ENCODE data around the gene PAX7.

PAX7 gene

GRCh38 chr1:18644973-18645746 is 14.5 kb downstream of the PAX7 start:
- H3K27ac ChIP-seq, result no peak overlapping the region
- peaks cover 100% of the 10 kb centered on the region for H3K27me3 ChIP-seq
- H3K9me3 ChIP-seq, result no peaks in the 10 kb centered on the region
- no peaks in the 10 kb centered on the region for H3K4me1 ChIP-seq (ENCODE audit: control insufficient read depth in 1 of 2, insufficient read depth in 1 of 2, low read depth in 1 of 2, low read length in 1 of 2)
- TF ChIP-seq CTCF (IDR thresholded peaks at IDR 0.05), result no peak
- H3K36me3 ChIP-seq, result no peaks in the 10 kb centered on the region
- no peak overlapping the region for H3K4me3 ChIP-seq (ENCODE audit: low read depth in 1 of 2, low read length in 1 of 2)

- Histone ChIP-seq H3K4me3 (ENCODE audit: low read depth in 1 of 2, low read length in 1 of 2) (no peak overlapping the region), H3K4me1 (ENCODE audit: control insufficient read depth in 1 of 2, insufficient read depth in 1 of 2, low read depth in 1 of 2, low read length in 1 of 2) (no peaks in the 10 kb centered on the region), H3K27ac (no peak overlapping the region), H3K27me3 (peaks cover 100% of the 10 kb centered on the region), H3K9me3 (no peaks in the 10 kb centered on the region), H3K36me3 (no peaks in the 10 kb centered on the region)
- TF ChIP-seq CTCF (IDR thresholded peaks at IDR 0.05), result no peak
Observed at GRCh38 chr1:18645747-18646090, 15.1 kb downstream of the PAX7 start.

GRCh38 chr1:18646091-18646785 is 15.6 kb downstream of the PAX7 start:
- no peaks in the 10 kb centered on the region for H3K36me3 ChIP-seq
- peaks cover 100% of the 10 kb centered on the region for H3K27me3 ChIP-seq
- no peaks in the 10 kb centered on the region for H3K4me1 ChIP-seq (ENCODE audit: control insufficient read depth in 1 of 2, insufficient read depth in 1 of 2, low read depth in 1 of 2, low read length in 1 of 2)
- no peak overlapping the region for H3K27ac ChIP-seq
- H3K9me3 ChIP-seq, result no peaks in the 10 kb centered on the region
- no peak overlapping the region for H3K4me3 ChIP-seq (ENCODE audit: low read depth in 1 of 2, low read length in 1 of 2)
- no peak for TF ChIP-seq CTCF (IDR thresholded peaks at IDR 0.05)

- no peak overlapping the region for H3K27ac ChIP-seq
- H3K4me3 ChIP-seq (ENCODE audit: low read depth in 1 of 2, low read length in 1 of 2), result no peak overlapping the region
- TF ChIP-seq CTCF (IDR thresholded peaks at IDR 0.05), result no peak
- H3K36me3 ChIP-seq, result no peaks in the 10 kb centered on the region
- H3K27me3 ChIP-seq, result peaks cover 100% of the 10 kb centered on the region
- H3K9me3 ChIP-seq, result no peaks in the 10 kb centered on the region
- H3K4me1 ChIP-seq (ENCODE audit: control insufficient read depth in 1 of 2, insufficient read depth in 1 of 2, low read depth in 1 of 2, low read length in 1 of 2), result no peaks in the 10 kb centered on the region
Observed at GRCh38 chr1:18646786-18647410, 16.3 kb downstream of the PAX7 start.

GRCh38 chr1:18647681-18648214 is 17.1 kb downstream of the PAX7 start:
- no peaks in the 10 kb centered on the region for H3K4me1 ChIP-seq (ENCODE audit: control insufficient read depth in 1 of 2, insufficient read depth in 1 of 2, low read depth in 1 of 2, low read length in 1 of 2)
- no peak overlapping the region for H3K4me3 ChIP-seq (ENCODE audit: low read depth in 1 of 2, low read length in 1 of 2)
- TF ChIP-seq CTCF (IDR thresholded peaks at IDR 0.05), result no peak
- H3K27me3 ChIP-seq, result peaks cover 100% of the 10 kb centered on the region
- H3K36me3 ChIP-seq, result no peaks in the 10 kb centered on the region
- no peak overlapping the region for H3K27ac ChIP-seq
- H3K9me3 ChIP-seq, result no peaks in the 10 kb centered on the region
